Psoas muscle (tissue), 8 donors: ENCODE results near the gene ZNHIT3. TPM values are rescaled to one million over a fixed set of nuclear protein-coding genes. Genes with fewer than 3 reads are reported as not detected.

Experiments
- ATAC-seq, 4 donors: fragments of 200-7000 bp; cut with Tn5 transposase; one replicate each; pipeline ENCODE4 v1.9.1; 2020; ENCODE audit warnings: moderate library complexity in 3 of 4, mild to moderate bottlenecking in 2 of 4
- DNase-seq, 2 donors: peaks; one replicate each; pipeline ENCODE4 v3.0.0-alpha.2; 2020
- H3K27ac ChIP-seq: fragments of 200-600 bp; one replicate; pipeline ENCODE4 v1.8.0; 2022
- H3K27me3 ChIP-seq, 3 donors: fragments of 200-600 bp in 1 of 3; one replicate each; pipeline versions ENCODE4 v1.6.1 to v1.8.0; 2013 to 2022; ENCODE audit warnings: low read length in 2 of 3, mild to moderate bottlenecking in 2 of 3, moderate library complexity in 1 of 3; ENCODE audit not compliant: insufficient read depth in 3 of 3
- H3K36me3 ChIP-seq, 2 donors: fragments of 200-600 bp in 1 of 2; one replicate each; pipeline versions ENCODE4 v1.6.1 to v1.8.0; 2013 to 2022; ENCODE audit warnings: low read depth in 1 of 2, mild to moderate bottlenecking in 1 of 2, moderate library complexity in 1 of 2; ENCODE audit not compliant: insufficient read depth in 1 of 2
- H3K4me1 ChIP-seq: fragments of 200-600 bp; one replicate; pipeline ENCODE4 v1.8.0; 2022
- H3K4me3 ChIP-seq: fragments of 200-600 bp; one replicate; pipeline ENCODE4 v1.8.0; 2022; ENCODE audit warnings: mild to moderate bottlenecking
- H3K9me3 ChIP-seq: fragments of 200-600 bp; one replicate; pipeline ENCODE4 v1.8.0; 2022
- CTCF ChIP-seq: fragments of 200-600 bp; IDR thresholded peaks from one replicate; pipeline ENCODE4 v1.8.0; 2022; ENCODE audit warnings: antibody characterized with exemption
- WGBS, 3 donors: extraction: QIAGEN DNeasy Blood & Tissue Kit; methylation state at CpG; one replicate each; pipeline versions ENCODE4 v1.1.6 to v1.1.7; 2013; 5-methylcytosine and 5-hydroxymethylcytosine counted together
- intact Hi-C, 2 donors: fragments of 100-400 bp; cut with DNase I; formaldehyde crosslinking; loops; one replicate each; pipeline versions ENCODE4 v1.11.0 to v1.14.2; 2022
- polyA plus RNA-seq, 3 donors: library from polyadenylated mRNA; stranded (reverse); fragments of 200-250 nt; gene quantifications; one replicate each; pipeline ENCODE4 v1.2.3, GENCODE V29; 2013
- total RNA-seq, 4 donors: library from RNA; stranded (reverse); fragmentation: NEBNext Ultra II Directional in 2 of 4; extraction: Animal tissue kit (Norgen Biotek cat#: 25700) in 2 of 4; gene quantifications; one replicate each; pipeline versions ENCODE4 v1.2.1 to v1.2.4, GENCODE V29; 2021 to 2023
- donor health status: healthy with polysubstance abuse.
- donor health status: DM: no; HTN: no; CAD: no; lungs with moderate emphysema.
- donor health status: Bipolar disorder and iron deficiency.
- donor health status: healthy.
- donor health status: DM: yes; HTN: yes; CAD: no.
- donor health status: DM: no; HTN: no; CAD: no.
- donor health status: DM: no; HTN: no; CAD: no.
- donor health status: DM: yes; HTN: yes; CAD: no.

Gene ZNHIT3
- total and polyA plus RNA-seq, 7 donors, result 22.7 to 80.2 (median 32.3) TPM

DNA sequence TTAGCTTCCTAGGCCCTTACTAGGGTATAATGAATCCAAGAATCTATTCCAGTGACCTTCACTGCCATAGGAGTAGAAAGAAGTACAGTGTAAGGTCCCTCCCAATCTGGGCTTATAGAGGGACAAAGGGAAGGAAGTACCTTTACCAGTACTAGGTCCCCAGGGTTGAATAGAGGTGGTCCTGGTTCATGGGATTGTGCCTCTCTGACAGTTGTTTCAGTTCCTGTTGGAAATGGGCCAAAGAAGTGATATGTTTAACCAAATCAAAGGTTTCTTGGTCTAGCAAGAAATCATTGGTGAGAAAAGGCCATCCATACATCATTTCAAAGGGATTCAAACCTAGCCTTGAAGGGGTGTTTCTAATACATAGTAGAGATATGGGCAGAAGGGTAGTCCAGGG is 16.0 kb upstream of the ZNHIT3 start:
- no peaks in the 10 kb centered on the region for H3K4me1 ChIP-seq
- peaks cover 0 to 25% (median 11%) of the 10 kb centered on the region in 3 donors for H3K27me3 ChIP-seq
- no peak for DNase-seq
- no peak overlapping the region for H3K27ac ChIP-seq
- H3K36me3 ChIP-seq, result no peaks in the 10 kb centered on the region
- intact Hi-C loops, result loop anchor here in 1 of 2 donors (10.0 kb wide), 1 partner anchor 336 kb away; no protein-coding TSS in a partner anchor
- no peak overlapping the region for H3K4me3 ChIP-seq
- TF ChIP-seq CTCF, result no peak
- ATAC-seq, result no peak
- H3K9me3 ChIP-seq, result no peaks in the 10 kb centered on the region

- Histone ChIP-seq H3K4me1 (no peaks in the 10 kb centered on the region), H3K4me3 (no peak overlapping the region), H3K36me3 (no peaks in the 10 kb centered on the region), H3K27ac (no peak overlapping the region), H3K9me3 (no peaks in the 10 kb centered on the region), H3K27me3 (peaks cover 0 to 18% (median 3%) of the 10 kb centered on the region in 3 donors)
- DNase-seq (no peak), ATAC-seq (no peak)
- WGBS, 3 donors, result 63 to 69% (median 64%) methylated on average over 7 of the region's 7 CpGs
- intact Hi-C loops, result loop anchor here in 1 of 2 donors (10.0 kb wide), 1 partner anchor 340 kb away; no protein-coding TSS in a partner anchor
- no peak for TF ChIP-seq CTCF
These were observed 11.9 kb upstream of the ZNHIT3 start for GRCh38 chr17:36474571-36474970.

DNA sequence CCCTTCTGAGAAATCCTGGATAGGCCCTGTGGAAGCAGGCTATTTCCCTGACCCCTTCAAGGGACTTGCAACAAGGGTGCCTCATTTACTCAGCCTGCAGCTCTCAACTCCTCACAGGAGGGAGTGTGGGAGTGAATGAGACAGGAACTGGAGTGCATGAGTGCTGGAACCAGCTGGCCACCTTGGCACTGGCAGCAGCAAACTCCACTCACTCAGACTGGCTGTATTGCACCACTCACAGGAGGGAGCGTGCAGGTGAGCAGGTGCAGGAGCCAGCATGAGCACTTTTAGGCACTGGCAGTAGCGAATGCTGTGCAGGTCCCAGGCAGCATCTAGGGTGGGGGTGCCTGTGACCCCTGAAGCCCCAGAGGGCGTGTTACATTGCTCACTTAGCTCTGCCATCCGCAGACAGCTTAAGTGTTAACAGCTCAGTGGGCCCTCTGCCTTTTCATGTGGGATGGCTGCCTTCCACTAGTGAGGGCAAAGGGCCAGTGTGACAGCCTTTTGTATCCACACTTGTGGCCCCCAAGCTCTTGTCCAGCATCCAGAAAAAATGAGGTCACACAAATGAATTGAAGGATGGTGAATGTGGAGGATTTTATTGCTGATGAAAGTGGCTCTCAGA is 11.0 kb upstream of the ZNHIT3 start:
- 33 to 53% (median 44%) methylated on average over 4 of the region's 4 CpGs for WGBS, 3 donors
- Histone ChIP-seq H3K4me3 (no peak overlapping the region), H3K36me3 (no peaks in the 10 kb centered on the region), H3K4me1 (no peaks in the 10 kb centered on the region), H3K9me3 (no peaks in the 10 kb centered on the region), H3K27ac (no peak overlapping the region), H3K27me3 (peaks cover 0 to 17% (median 0%) of the 10 kb centered on the region in 3 donors)
- intact Hi-C loops, result loop anchor here (5.0 to 10.0 kb wide), 2 partner anchors 328 to 341 kb away; no protein-coding TSS in a partner anchor
- DNase-seq (no peak), ATAC-seq (no peak)
- no peak for TF ChIP-seq CTCF

GRCh38 chr17:36481829-36482228 is 4.7 kb upstream of the ZNHIT3 start:
- 71 to 80% (median 76%) methylated on average over 7 of the region's 7 CpGs for WGBS, 3 donors
- H3K4me1 ChIP-seq, result peaks cover 11% of the 10 kb centered on the region
- DNase-seq, result no peak
- peaks cover 0 to 23% (median 0%) of the 10 kb centered on the region in 3 donors for H3K27me3 ChIP-seq
- no peaks in the 10 kb centered on the region for H3K9me3 ChIP-seq
- TF ChIP-seq CTCF, result no peak
- H3K27ac ChIP-seq, result no peak overlapping the region
- intact Hi-C loops, result loop anchor here in 1 of 2 donors (5.0 kb wide), 2 partner anchors 50 to 510 kb away; partner anchors contain the start of genes MYO19 and PIGW
- no peak for ATAC-seq
- H3K4me3 ChIP-seq, result no peak overlapping the region
- no peaks in the 10 kb centered on the region for H3K36me3 ChIP-seq
